WTC11 (cell line): Measurements from ENCODE around the gene LYAR.

Experiments used
- CTCF ChIP-seq: fragments of 200-600 bp; IDR thresholded peaks from 2 replicates; pipeline ENCODE4 v1.8.0; 2022; ENCODE audit warnings: antibody characterized with exemption
- JUN ChIP-seq: sonication (generic); formaldehyde crosslinking; IDR thresholded peaks from 2 replicates; pipeline ENCODE4 v1.8.0; 2023; ENCODE audit warnings: mild to moderate bottlenecking, missing genetic modification reagents
- TF ChIP-seq, protein P1 (sequence below): sonication (generic); formaldehyde crosslinking; IDR thresholded peaks from 2 replicates; pipeline ENCODE4 v1.8.1; 2023; ENCODE audit warnings: mild to moderate bottlenecking, missing genetic modification reagents

- TF ChIP-seq CTCF = no peak
- TF ChIP-seq JUN (CRISPR knock-in tag) = no peak
- TF ChIP-seq, protein P1, sequence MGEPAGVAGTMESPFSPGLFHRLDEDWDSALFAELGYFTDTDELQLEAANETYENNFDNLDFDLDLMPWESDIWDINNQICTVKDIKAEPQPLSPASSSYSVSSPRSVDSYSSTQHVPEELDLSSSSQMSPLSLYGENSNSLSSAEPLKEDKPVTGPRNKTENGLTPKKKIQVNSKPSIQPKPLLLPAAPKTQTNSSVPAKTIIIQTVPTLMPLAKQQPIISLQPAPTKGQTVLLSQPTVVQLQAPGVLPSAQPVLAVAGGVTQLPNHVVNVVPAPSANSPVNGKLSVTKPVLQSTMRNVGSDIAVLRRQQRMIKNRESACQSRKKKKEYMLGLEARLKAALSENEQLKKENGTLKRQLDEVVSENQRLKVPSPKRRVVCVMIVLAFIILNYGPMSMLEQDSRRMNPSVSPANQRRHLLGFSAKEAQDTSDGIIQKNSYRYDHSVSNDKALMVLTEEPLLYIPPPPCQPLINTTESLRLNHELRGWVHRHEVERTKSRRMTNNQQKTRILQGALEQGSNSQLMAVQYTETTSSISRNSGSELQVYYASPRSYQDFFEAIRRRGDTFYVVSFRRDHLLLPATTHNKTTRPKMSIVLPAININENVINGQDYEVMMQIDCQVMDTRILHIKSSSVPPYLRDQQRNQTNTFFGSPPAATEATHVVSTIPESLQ (CRISPR knock-in tag) = no peak
Observed at GRCh38 chr4:4269856-4270255, 20.1 kb downstream of the LYAR start.
